GM12801 (cell line): ENCODE measurements around the gene NRGN.

Source experiments
- TF ChIP-seq, protein P1 (sequence below): IDR thresholded peaks from one replicate; pipeline ENCODE4 v1.5.1; 2011; ENCODE audit warnings: control low read depth; ENCODE audit not compliant: insufficient read length; ENCODE audit errors: extremely low read depth

The NRGN gene

DNA sequence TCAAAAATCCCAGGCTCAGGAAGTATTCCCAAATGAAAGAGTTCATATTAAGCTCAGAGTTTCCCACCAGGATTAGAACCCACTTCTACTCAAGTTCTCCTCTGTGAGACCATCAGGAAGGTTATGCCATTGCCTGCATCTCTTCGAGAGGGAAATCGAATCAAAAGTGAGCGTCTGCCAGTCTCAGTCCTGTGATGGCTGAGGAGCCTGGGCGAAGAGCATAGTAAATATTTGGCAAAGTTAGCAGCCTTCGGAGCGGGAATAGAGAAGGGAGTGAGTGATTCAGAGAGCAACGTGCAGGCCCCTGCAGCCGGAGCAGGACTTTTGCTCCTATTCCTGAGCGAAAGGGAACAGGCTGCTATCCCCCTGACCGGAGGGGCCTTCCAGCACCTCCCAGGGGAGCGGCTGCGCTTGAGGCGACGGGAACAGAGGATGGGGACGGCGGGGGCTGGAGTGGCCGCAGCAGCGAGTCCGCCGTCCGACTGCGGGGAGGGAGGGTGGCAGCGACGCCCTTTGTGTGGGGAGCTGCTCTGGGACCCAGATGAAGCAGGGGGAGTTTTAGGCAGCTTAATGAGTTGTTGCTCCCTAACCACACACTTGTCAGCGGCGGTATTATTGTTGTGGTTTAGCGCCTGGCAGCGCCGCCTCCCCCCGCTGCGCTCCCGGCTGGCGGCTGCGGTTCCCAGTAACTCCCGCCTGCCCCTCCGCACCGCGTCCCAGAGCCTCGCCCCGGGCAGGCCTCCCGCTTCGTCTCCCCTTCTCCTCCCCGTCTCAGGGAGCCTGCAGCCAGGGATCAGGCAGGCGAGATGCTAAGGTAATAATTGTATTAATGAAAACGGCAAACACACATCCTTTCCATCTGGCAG is 21.7 kb upstream of the NRGN start:
- TF ChIP-seq, protein P1, sequence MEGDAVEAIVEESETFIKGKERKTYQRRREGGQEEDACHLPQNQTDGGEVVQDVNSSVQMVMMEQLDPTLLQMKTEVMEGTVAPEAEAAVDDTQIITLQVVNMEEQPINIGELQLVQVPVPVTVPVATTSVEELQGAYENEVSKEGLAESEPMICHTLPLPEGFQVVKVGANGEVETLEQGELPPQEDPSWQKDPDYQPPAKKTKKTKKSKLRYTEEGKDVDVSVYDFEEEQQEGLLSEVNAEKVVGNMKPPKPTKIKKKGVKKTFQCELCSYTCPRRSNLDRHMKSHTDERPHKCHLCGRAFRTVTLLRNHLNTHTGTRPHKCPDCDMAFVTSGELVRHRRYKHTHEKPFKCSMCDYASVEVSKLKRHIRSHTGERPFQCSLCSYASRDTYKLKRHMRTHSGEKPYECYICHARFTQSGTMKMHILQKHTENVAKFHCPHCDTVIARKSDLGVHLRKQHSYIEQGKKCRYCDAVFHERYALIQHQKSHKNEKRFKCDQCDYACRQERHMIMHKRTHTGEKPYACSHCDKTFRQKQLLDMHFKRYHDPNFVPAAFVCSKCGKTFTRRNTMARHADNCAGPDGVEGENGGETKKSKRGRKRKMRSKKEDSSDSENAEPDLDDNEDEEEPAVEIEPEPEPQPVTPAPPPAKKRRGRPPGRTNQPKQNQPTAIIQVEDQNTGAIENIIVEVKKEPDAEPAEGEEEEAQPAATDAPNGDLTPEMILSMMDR, result no peak

DNA sequence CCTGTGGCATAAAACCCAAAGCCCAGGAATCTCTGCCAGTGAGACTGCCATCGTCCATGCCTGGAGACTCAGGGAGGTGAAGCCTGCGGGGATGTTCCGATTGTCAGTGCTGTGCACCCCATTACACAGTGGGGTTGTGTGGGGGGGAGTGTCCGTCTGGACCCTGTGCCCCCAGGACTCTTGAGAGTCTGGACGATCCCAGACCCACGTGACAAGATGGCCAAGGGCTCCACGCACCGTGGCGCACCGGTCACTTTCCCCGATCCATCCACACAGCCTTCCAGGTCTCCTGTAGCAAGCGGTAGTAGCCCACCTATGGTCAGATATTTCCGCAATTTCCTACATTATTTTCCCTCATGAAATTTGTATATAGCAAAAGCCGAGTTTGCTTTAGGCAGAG is 20.9 kb upstream of the NRGN start:
- TF ChIP-seq, protein P1, result no peak

DNA sequence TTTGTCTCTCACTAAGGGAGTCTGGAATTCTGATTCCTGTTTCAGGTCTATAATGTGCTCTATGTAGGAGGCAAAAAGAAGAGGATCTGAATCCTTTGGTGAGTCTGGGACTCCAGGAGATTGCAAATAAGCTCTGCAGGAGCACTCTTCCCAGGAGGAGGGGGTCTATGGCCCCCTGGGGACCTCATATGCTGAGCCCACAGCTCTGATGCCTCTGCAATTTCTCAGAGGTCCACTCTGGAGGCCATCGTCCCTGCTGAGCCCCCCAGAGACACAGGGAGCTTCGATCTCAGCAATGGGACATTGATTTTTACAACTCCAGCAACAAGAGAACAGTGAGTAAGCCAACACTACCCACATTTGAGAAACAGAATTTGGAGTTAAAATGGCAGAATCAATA is 20.2 kb upstream of the NRGN start:
- TF ChIP-seq, protein P1, result no peak

DNA sequence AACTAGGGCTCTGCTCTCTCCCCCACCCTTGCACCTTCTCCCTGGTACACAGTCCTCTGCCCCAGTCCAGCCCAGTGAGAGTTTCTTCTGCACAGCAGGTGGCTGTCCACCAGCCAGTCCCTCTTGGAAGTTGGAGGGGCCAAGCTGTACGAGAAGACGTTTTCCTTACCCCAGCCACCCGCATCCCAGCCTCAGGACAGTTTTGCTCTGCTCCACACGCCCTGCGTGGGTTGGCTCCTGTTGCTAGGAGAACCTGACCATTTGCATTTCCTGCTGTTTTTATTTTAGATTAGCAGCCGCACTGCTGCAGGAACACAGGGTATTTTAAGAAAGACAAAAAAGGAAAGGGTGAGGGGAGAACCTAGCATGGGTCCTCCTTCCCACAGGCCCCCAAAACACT is 17.6 kb upstream of the NRGN start:
- TF ChIP-seq, protein P1, result no peak

DNA sequence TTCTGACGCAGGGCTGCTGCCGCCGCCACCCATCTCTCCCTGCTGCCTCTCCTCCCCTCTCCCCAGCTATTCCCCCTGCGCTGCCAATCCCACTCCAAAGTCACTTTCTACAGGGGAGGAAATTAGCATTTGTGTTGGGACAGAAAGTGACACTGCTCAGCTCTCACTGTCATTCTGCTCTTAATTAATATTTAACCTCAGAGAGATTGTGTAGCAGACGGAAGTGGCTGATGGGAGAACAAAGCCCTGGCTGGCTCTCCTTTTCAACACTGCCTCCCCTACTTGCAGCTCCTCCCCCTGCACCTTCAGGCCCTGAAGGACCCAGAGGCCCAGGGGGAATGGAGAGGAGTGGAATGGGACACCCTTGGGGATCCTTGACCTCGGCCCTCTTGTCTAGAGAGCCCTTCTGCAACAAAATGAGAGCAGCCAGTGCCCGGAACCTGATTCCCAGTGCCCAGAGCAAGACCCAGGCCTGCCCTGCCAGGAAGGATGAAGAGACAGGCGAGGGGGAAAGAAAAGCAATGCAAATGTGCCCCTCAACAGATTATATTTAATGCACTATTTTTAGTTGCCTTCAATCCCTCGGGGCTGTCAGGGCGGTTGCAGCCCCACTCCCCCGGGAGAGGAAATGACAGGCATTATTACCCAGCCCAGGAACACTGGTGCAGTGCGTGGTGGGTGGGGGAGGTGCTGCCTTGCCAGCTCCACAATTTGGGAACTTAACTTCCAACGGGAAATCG is 14.6 kb upstream of the NRGN start:
- TF ChIP-seq, protein P1, result no peak

DNA sequence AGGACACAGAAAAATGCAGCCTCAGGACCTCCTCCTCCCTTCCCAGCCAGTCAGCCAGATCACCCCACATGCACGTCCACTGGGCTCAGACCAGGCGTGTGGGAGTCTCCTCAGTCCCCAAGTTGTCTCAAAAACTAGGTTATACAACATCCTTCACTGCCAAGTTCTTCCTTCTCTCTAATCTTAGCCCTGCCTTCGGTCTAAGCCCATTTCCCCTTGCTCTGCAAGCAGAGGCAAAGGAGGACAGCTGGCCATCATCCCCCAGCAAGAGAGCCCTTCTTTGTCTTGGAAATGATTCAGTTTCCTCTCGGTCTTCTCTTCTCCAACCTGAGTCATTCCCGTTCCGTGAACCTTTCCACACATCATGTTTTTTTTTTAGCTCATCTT is 14.0 kb upstream of the NRGN start:
- TF ChIP-seq, protein P1, result no peak

DNA sequence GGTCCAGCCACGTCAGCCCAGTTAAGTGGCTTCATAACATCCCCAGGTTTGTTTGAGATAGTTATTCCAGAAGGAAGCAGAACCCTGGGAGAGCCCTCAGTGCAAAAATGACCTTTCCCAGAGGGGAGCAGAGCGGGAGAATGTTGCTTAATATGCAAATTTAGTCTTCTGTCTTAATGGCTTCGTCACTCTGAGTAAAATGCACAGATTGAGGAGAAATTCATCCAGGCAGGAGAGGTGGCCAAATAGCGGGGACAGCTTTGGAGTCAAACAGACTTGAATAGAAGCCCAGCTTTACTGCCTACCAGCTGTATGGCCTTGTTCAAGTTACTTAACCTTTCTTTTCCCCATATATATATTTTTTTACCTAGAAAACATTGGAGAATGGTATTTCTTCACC is 12.3 kb upstream of the NRGN start:
- TF ChIP-seq, protein P1, result no peak
